ENCODE measurements around the gene RTP3. TPM values are rescaled to one million over a fixed set of nuclear protein-coding genes. Genes with fewer than 3 reads are reported as not detected.

RTP3 gene
- total and polyA plus RNA-seq, 12 donors: not detected

DNA sequence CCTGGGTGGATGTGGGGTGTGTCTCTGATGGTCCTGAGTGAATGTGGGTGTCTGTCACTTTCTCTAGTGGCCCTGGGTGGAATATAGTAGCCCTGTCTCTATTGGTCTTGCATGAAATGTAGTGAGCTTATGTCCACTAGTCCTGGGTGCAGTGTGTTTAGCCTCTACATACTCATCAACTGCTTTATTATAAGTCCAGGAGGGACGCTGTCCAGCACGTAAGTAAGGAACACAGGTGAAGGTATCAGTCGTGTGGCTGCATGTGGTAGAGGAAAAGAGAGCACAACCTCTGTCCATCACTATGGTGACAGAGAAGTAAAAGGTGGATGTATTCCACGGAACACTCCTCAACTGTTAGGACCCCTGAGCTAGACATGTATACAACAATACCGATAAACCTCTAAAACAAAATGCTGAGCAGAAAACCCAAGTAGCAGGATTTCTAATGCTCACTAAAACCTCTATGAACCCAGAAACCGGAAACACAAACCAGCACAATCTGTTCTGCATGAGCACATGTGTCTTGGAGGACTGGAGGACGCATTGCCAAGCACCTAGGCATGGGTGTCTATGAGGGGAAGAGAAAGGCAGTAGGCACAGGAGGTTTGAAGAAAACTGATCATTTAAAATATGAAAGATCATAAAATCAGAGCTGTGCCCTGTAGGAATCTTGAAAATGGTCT lies 44.1 kb upstream of the RTP3 start:
- TF ChIP-seq, protein P1, sequence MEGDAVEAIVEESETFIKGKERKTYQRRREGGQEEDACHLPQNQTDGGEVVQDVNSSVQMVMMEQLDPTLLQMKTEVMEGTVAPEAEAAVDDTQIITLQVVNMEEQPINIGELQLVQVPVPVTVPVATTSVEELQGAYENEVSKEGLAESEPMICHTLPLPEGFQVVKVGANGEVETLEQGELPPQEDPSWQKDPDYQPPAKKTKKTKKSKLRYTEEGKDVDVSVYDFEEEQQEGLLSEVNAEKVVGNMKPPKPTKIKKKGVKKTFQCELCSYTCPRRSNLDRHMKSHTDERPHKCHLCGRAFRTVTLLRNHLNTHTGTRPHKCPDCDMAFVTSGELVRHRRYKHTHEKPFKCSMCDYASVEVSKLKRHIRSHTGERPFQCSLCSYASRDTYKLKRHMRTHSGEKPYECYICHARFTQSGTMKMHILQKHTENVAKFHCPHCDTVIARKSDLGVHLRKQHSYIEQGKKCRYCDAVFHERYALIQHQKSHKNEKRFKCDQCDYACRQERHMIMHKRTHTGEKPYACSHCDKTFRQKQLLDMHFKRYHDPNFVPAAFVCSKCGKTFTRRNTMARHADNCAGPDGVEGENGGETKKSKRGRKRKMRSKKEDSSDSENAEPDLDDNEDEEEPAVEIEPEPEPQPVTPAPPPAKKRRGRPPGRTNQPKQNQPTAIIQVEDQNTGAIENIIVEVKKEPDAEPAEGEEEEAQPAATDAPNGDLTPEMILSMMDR (IDR thresholded peaks at IDR 0.05): no peak
- 76 to 93% methylated on average over 6 to 7 of the region's 7 CpGs for WGBS, 2 donors
- Histone ChIP-seq H3K36me3 (peaks cover 0 to 48% (median 0%) of the 10 kb centered on the region in 9 donors), H3K9me3 (no peaks in the 10 kb centered on the region), H3K4me1 (peaks cover 0 to 8% (median 0%) of the 10 kb centered on the region in 9 donors), H3K4me3 (no peak overlapping the region), H3K27ac (no peak overlapping the region), H3K27me3 (peaks cover 0 to 8% (median 0%) of the 10 kb centered on the region in 7 donors)
- intact Hi-C loops (cut with DNase I): no loop called here
- no peak for ATAC-seq
- DNase-seq: no peak

DNA sequence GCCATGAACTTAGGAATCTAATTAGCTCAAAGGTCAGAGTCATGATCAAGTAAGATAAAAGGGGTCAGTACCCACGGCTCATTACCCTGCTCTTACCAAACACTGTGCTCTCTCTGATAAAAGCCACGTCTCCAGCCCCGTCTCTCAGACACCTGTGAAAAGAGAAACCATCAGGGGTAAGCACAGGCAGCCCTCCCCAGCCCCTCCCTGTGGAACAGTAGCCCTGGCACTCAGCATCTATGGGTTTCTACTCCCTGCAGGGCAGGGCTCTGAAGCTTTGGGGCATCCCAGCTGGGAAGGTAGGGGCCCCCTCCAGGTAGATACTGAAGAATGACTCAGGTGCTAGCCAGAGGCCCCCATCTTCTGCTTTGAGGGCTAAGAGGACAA lies 43.6 kb upstream of the RTP3 start:
- TF ChIP-seq, protein P1 (IDR thresholded peaks at IDR 0.05): no peak
- H3K9me3 ChIP-seq: no peaks in the 10 kb centered on the region
- H3K36me3 ChIP-seq: peaks cover 0 to 43% (median 0%) of the 10 kb centered on the region in 9 donors
- DNase-seq (no peak), ATAC-seq (no peak)
- H3K27me3 ChIP-seq: peaks cover 0 to 8% (median 0%) of the 10 kb centered on the region in 7 donors
- intact Hi-C loops (cut with DNase I): no loop called here
- H3K4me3 ChIP-seq: no peak overlapping the region
- no peak overlapping the region for H3K27ac ChIP-seq
- peaks cover 0 to 8% (median 0%) of the 10 kb centered on the region in 9 donors for H3K4me1 ChIP-seq
- WGBS, 2 donors: 68 to 75% methylated on average over 3 of the region's 3 CpGs

DNA sequence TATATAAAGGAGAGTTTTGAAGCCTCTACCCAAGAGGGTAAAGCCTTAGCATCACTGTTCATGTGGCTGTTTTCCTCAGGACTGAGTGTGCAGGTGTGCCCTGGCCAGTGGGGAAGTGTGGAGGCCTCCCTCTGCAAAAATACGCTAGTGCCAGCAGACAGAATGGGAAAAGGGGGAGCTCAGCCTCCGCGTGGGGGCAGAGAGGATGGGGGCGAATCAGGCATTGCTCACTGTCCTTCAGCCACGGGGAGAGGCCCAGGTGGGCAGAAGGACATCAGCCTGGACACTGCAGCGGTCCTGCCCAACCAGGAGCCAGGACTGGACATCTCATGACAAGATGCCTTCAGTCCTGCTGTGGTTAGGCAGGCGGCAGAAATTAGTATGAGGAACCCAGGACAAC lies 43.2 kb upstream of the RTP3 start:
- H3K27ac ChIP-seq: no peak overlapping the region
- peaks cover 0 to 8% (median 0%) of the 10 kb centered on the region in 7 donors for H3K27me3 ChIP-seq
- intact Hi-C loops (cut with DNase I): no loop called here
- H3K36me3 ChIP-seq: peaks cover 0 to 43% (median 0%) of the 10 kb centered on the region in 9 donors
- peaks cover 0 to 8% (median 0%) of the 10 kb centered on the region in 9 donors for H3K4me1 ChIP-seq
- no peaks in the 10 kb centered on the region for H3K9me3 ChIP-seq
- ATAC-seq (no peak), DNase-seq (no peak)
- H3K4me3 ChIP-seq: no peak overlapping the region
- WGBS, 2 donors: 83 to 87% methylated on average over 7 of the region's 7 CpGs
- TF ChIP-seq, protein P1 (IDR thresholded peaks at IDR 0.05): no peak

DNA sequence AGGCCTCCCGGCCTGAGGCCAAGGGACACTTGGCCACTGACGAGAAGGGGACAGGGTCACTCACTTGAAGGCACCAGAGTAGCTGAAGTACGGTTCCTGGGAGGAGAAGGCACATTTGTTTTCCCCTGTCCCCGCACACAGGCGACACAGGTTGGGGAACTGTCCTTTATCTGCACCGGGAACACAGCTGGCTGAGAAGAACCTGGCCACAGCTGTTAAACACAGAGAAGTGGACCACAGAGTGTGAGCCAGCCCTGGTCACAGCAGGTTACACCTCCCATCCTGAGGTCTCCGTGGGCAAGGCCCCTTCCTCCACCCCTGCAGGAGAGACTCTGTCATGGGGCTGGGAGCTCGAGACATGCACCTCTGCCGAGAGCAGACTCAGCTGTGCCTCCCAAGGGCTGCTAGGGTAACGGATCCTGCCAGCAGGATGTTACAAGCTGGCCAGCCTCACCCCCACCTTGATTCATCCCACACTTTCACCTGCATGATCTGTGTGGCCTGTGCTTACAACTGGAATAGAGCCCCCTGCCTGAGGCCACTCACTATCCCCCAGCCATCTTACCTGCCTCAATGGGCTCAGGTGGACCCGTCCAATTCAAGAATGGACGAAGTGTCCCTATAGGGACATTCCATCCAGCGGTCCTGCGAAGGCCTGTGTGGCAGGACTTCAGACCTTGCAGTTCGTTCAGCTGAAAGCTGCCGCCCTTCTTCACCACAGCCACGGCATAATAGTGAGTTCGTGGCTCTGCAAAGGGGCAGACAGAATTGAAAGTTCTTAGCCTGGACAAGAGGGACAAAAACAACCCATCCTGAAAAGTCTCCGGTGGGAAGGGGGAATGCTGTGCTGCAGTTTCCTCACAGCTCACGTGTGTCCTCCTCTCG lies 42.3 kb upstream of the RTP3 start:
- WGBS, 2 donors: 86 to 87% methylated on average over 21 of the region's 21 CpGs
- TF ChIP-seq, protein P1 (IDR thresholded peaks at IDR 0.05): no peak
- no peak overlapping the region for H3K4me3 ChIP-seq
- peaks cover 0 to 2% (median 0%) of the 10 kb centered on the region in 9 donors for H3K4me1 ChIP-seq
- intact Hi-C loops (cut with DNase I): no loop called here
- no peak overlapping the region for H3K27ac ChIP-seq
- H3K27me3 ChIP-seq: peaks cover 0 to 8% (median 0%) of the 10 kb centered on the region in 7 donors
- ATAC-seq (peak in 1 of 8 donors; percentile 60), DNase-seq (no peak)
- H3K36me3 ChIP-seq: peaks cover 0 to 43% (median 0%) of the 10 kb centered on the region in 9 donors
- no peaks in the 10 kb centered on the region for H3K9me3 ChIP-seq

Measured in heart right ventricle (tissue), 16 donors.